ENCODE measurements around the gene MPRIP.
A peak's percentile ranks its signal among the peaks of the same experiment; 100 is the strongest.
"Not testable (repeated sequence)": the region's sequence is repeated elsewhere in the genome, so short reads cannot be mapped to it uniquely, and the experiment has no call there.

MPRIP gene

DNA sequence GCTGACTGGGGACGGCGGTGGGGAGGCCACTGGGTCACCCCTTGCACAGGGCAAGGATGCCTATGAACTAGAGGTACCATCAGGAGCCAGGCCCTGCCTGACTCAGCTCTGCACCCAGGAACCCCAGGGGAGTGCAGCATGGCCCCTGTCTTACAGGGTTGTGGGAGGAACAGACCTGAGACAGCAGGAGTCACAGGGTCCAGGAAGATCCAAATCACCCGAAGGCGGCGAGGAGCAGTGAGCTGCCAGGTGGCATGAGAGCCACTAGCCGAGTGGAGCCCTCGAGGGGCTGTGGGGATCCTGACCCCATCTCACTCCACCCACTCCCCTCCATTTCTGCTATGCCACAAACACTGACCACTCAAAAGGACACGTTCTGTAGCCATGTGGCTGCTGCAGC, 133.1 kb downstream of the MPRIP start:
- no peak for DNase-seq

DNA sequence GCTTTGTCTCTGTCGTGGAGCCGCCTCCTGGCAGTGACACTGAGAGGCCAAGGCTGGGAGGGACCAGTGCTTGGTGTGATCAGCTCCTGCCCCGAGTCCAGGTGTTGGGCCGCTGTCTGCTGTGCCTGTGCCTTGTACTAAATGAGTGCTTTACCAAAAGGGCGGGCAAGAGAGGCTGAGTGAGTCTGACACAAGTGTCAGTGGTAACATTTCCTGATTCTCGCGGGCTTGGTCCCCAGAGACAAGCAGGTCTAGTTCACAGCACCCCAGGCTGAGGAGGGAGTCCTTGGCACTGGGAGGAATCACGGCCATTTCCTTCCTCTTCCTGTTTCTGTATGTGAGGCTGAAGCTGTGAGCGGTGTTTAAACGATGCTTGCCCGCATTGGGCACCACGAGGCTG, 133.7 kb downstream of the MPRIP start:
- peak; percentile 26 for DNase-seq

DNA sequence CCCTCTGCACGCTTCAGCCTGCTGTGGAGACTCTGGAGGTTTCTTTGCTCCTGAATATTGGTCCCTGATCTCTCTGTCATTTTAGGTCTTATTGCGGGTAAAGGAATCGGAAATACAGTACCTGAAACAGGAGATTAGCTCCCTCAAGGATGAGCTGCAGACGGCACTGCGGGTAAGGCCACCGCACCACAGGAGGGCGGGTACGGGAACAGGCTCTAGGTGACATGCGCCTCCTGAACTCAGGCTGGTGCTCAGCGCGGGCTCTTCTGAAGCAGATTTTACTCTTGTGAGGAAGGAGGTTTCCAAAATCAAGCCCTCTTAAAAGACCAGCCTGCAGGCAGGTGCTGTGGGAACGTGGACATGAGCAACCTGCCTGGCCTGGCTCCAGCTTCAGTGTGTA, 134.1 kb downstream of the MPRIP start:
- DNase-seq = no peak

GRCh38 chr17:17177176-17177575, 134.9 kb downstream of the MPRIP start:
- no peak for DNase-seq

GRCh38 chr17:17179371-17179827, 137.1 kb downstream of the MPRIP start:
- peak; percentile 73 for DNase-seq

- DNase-seq = peak; percentile 30
Observed at GRCh38 chr17:17180141-17180603, 137.9 kb downstream of the MPRIP start.

GRCh38 chr17:17180741-17181525, 138.7 kb downstream of the MPRIP start:
- no peak for DNase-seq

DNA sequence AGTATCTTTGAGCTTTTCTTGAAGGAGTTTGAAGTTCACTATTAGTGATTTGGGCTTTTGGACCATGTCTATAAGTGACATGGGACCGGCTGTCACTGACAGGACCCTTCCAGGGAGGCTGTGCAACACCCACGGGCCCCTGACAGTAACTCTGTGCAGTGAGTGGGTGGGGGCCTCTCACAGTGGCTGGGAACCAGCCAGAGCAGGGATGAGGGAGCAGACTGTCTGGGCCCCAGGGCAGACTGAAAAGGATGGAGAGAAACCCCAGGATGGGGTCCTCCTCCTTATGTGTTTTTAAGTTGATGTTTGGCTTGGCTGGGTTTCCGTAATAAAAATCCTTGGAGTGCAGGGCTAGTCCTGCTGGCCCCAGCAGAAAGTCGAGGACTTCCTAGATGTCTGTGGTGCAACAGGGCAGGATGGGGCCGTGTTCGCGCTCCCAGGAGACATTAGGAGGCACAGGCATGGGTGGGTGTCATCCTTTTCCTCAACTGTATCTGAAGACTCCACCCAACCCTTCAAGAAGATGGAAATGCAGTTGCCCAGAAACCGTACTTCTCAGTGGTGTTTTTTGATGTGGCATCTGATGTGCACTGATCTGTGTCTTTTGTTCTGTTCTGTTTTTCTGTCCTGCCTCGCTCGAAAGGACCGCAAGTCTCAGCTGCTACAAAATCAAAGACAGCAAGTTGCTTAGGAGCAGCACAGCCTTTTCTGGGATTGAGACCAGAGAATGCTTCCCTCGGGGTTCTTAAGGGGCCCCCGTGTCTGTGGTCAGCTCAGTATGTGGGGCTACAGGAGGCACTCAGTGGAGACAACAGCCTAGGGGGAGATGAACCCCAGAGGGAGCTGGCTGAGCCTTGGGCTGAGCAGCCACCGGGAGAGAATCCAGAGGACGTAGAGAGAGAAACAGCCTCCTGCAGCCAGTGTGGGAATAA, 139.7 kb downstream of the MPRIP start:
- peak; percentile 47 for DNase-seq

GRCh38 chr17:17182598-17183136, 140.4 kb downstream of the MPRIP start:
- no peak for DNase-seq

DNA sequence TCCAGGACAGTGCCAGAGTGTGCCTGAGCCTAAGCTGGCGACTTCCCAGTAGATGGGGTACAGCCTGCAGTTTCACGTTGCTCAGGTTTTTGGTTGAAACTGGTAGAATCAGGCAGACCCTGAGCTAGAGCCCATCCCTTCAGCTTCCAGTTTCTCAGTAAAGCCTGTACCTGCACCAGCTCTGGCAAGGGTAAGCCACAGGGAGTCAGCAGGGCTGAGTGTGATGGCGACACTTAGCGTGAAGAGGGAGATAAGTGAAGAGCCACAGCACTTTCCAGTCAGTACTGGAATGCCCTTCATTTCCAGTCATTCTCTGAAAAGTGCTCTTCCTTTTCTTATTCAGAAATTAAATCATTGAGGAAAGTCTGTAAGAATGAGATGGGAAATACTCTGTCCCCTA, 141.5 kb downstream of the MPRIP start:
- DNase-seq = peak; percentile 35

DNA sequence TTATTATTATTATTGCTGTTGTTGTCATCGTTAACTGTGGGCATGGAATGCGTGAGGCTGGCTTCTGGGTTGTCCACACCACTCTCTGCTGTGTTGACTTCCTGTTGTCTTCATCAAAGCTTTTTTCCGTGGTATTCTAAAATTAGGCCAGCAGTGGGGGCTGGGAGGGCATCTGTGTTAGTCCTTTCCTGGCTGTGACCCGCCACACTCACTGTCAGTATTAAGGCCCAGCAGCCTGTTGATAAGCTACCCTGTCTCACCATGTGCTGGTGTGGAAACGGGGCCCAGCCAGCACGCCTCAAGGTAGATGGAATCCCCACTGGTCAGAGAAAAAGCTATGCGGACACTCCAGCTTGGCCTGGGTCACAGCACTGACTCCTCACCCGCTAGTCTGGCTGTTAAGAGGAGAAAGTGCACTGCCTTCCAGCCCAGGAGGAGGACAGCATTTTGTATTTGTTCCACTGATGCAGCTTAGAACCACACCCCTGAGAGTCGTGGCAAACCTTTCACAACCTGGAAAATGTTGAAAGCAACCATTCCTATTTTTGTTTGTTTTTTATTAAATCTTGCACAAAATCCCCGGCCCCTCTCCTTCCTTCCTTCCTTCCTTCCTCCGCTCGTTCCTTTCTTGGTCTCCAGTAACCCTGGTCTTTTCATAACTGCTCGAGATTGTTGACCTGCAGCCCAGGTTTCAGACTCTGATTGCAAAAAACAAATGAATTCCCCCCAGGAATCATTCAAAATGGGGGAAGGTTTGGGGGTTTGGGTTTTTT, 142.9 kb downstream of the MPRIP start:
- not testable (repeated sequence) for DNase-seq

- DNase-seq = peak; percentile 78
Observed at GRCh38 chr17:17186051-17186450, 143.8 kb downstream of the MPRIP start.

GRCh38 chr17:17186551-17187505, 144.6 kb downstream of the MPRIP start:
- DNase-seq = no peak

DNA sequence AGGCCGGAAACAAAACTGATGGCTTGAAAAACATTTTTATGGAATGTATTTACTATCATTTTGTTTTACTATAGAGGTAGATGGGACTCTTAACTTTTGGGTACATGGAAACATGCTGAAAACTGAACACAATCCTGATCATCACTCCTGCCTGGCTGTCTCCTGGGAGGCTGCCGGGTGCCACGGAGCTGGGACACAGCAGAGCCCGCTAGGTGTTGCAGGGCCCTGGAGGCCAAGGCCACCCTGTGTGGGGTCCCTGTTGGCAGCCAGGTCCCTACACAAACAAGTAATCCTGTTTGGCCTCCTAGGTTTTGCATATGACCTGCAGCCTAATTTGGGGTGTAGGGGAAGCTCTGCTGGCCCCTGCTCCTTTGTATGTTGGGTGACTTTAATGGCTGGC, 146.3 kb downstream of the MPRIP start:
- no peak for DNase-seq

DNA sequence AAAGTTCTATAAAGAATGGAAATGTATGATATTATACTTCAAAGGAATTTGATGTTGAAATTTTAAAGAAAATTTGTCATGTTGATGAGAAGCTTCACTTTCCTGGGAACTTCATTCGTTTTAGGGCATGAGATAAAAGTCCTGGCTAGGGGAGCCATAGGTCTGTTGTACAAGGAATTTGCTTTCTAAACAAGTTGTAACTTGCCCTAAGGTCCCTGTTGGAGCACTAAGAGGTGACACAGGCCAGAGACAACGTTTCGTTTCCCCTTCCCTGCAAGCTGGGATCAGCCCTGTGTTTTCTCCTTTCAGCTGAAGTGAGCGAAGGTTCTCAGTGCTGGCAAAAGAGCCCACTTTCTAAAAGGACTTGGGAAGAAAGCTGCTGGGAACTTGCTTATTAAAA, 147.3 kb downstream of the MPRIP start:
- no peak for DNase-seq

DNA sequence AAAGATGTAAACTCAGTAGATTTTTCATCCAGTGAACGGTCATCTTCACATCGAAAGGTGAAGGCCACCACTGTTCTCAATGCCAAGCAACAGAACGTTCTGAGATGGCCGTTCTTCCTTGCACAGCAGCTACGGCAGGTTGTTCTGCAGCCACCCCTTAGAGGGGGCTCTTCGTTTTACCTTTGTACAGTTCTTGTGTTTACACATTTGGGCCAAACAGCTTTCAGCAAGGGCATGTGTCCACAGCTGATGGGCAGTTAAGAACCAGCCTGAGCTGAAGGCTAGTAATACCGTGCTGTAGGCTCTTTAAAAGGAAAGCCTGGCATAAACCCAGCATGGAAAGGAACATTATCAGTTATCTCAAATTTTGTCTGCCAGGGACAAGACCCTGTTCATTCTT, 147.9 kb downstream of the MPRIP start:
- no peak for DNase-seq

GRCh38 chr17:17191346-17191792, 149.1 kb downstream of the MPRIP start:
- DNase-seq = no peak

DNA sequence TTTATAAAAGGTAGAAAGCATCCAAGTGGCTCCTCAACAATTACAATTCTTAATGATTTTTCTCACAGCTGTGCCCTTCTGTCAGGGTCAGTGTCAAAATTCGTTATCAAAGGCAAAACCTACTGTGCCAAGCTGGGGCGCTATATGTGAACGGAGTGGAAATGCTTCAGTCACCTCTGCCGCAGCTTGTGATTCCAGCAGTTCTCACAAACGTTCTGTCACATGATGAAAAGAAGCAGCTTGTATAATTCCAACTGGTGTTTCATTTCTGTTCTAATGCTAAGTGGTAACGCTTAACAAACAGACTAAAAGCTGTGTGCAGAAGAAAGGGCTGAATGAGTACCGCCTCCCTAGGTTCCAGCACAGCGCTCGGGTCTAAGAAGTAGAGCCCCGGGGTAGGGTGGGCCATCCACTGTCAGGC, 149.7 kb downstream of the MPRIP start:
- no peak for DNase-seq

GRCh38 chr17:17195466-17195865, 153.2 kb downstream of the MPRIP start:
- not testable (repeated sequence) for DNase-seq

GRCh38 chr17:17196776-17197175, 154.5 kb downstream of the MPRIP start:
- no peak for DNase-seq

DNA sequence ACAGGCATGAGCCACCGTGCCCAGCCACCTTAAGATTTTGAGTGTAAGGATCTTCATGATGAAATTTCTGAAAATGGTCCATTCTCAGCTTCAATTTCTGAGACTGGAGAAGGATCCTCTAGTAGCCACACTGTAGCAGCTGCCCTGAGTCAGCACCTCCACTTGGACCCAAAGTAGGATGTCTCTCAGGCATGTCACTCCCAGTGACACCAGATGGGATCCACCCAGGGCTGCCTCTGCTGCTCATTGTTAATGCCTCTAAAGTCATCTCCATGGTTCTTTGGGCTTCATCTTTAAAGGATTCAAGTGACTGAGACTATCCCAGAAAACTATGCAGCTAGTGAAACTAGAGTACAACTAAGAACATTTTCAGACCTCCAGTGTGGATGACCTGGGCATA, 156.0 kb downstream of the MPRIP start:
- DNase-seq = no peak
